D341Med (cell line): Measurements from ENCODE around the gene BHLHE40.
A peak's percentile ranks its signal among the peaks of the same experiment; 100 is the strongest.

Source experiments
- DNase-seq: peaks from one replicate; pipeline ENCODE4 v3.0.0; 2012; ENCODE audit warnings: low spot score

BHLHE40 gene

GRCh38 chr3:5021116-5022092, 42.2 kb downstream of the BHLHE40 start:
- DNase-seq, result no peak

GRCh38 chr3:5022187-5022965, 43.1 kb downstream of the BHLHE40 start:
- no peak for DNase-seq

GRCh38 chr3:5022966-5023776, 43.9 kb downstream of the BHLHE40 start:
- no peak for DNase-seq

GRCh38 chr3:5023777-5024346, 44.6 kb downstream of the BHLHE40 start:
- no peak for DNase-seq

- peak; percentile 39 for DNase-seq
Measured at GRCh38 chr3:5026046-5026362, 46.8 kb downstream of the BHLHE40 start.

GRCh38 chr3:5029715-5030114, 50.5 kb downstream of the BHLHE40 start:
- DNase-seq, result no peak

GRCh38 chr3:5030152-5030551, 50.9 kb downstream of the BHLHE40 start:
- no peak for DNase-seq

- DNase-seq, result no peak
Measured at GRCh38 chr3:5032844-5033243, 53.6 kb downstream of the BHLHE40 start.
